Activated T-cell treated with anti-CD3 and anti-CD28 coated beads for 24 hours (primary cell): ENCODE data around the gene NSMCE1.

Source experiments
- DNase-seq: peaks from one replicate; pipeline ENCODE4 v3.0.0-alpha.2; 2020; ENCODE audit warnings: low read depth

The NSMCE1 gene, protein sequence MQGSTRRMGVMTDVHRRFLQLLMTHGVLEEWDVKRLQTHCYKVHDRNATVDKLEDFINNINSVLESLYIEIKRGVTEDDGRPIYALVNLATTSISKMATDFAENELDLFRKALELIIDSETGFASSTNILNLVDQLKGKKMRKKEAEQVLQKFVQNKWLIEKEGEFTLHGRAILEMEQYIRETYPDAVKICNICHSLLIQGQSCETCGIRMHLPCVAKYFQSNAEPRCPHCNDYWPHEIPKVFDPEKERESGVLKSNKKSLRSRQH

DNA sequence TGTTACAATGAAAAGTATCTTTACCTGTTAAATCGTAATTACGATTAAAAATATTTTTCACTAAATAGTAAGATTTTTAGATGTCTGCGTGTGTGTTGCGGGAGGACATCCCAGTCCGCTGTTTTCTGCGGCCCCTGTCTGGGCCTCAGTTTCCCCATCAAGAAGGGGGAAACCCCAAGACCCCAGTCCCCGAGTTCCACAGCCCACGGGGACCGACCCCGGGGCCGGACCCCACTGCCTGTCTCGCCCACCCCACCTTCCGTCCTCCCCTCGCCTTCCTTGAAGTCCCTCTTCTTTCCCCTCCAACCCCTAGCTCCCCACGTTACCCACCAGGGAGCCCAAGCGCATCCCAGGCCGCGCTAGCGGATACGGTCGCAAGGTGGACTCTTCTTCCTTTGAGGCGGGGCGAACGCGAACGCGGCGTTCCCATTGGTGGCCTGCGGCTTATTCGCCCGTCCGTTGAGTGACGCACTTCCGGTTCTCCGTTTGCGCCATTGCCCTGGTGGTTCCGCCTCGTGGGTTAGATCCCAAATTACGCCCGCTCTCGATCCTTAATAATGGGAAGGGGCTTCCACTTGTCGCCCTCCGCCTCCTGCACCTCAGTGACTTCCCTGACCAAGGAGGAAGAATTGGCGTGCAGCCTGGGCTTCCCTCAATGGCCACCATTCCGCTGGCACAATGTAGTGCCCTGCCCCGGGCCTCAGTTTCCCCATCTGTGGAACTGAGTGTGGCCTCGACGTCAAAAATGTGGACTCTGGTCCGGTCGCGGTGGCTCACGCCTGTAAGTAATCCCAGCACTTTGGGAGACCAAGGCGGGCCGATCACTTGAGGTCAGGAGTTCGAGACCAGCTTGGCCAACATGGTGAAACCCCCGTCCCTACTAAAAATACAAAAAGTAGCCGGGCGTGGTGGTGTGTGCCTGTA, at the start of gene NSMCE1:
NSMCE1 (minus strand) TSS at position 397 of the 924 bp plus-strand sequence. CDS start 11,202 bp downstream, outside the sequence.
- DNase-seq, result peak; percentile 95

DNA sequence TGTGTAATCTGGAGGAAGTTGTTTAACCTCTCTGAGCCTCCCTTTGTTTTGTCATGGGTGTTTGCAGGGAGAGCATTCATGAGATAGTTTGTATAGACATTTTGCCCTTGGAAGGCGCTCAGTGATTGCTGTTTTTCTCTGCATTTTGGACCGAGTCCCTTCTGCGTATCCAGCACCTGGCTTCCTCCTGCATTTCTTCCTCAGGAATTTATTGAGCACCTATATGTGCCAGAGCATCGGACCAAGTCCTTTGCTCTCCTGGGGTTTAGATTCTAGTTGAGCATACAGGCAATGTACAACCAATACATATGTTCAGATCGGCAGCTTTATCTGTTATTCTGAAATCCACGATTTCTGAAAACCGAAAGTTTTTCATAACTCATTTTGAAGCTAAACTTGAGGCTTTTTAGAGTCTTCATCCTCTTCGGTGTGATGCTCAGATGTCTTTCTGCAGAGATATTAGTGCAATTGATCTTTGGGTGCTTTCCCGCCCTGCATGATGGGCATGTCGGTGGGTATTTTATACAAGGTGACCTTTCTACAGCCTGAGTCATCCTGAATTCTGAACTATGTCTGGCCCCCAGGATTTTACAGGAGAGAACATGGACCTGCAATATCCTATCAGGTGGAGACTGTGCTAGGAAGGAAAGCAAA, 49.3 kb upstream of the NSMCE1 start:
- DNase-seq, result peak; percentile 41

DNA sequence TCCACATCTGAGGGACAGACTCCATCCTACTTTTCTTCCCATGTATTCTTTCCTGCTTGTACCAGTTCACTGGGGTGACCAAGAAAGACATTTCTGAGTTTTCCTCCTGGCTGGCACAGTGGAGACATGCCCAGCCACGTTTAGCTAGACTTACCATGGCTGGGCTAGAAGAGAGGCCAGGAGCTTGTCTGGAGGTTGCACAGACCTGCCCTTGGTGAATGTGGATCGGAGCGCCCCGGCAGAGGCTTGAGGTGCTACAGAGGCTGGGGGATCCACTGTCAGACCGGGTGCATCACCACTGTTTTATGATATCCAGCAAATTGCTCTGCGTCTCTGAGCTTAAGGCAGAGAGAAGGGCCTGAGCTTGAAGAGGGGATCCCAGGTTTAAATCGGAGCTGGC, 48.7 kb upstream of the NSMCE1 start:
- DNase-seq, result no peak

DNA sequence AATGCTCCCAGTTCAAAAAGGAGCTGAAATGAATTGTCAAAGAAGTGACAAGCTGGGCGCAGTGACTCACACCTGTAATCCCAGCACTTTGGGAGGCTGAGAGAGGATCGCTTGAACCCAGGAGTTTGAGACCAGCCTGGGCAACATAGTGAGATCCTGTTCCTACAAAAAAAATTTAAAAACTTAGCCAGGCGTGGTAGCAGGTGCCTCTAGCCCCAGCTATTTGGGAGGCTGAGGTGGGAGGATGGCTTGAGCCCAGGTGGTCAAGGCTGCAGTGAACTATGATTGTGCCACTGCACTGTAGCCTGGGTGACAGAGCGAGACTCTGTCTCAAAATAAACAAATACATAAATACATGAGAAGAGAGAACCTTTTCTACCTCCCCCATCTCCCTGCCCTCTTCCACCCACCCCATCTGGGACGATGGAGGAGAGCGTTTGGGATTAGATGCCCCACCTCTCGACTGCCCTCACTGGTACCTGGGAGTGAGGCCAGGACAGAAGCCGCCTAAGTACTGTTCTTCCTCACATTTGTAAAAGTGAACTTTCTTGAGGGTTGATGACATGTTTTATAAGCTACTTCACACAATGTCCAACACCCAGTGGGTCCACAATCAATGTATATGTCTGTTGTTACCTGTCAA, 47.6 kb upstream of the NSMCE1 start:
- DNase-seq, result no peak

DNA sequence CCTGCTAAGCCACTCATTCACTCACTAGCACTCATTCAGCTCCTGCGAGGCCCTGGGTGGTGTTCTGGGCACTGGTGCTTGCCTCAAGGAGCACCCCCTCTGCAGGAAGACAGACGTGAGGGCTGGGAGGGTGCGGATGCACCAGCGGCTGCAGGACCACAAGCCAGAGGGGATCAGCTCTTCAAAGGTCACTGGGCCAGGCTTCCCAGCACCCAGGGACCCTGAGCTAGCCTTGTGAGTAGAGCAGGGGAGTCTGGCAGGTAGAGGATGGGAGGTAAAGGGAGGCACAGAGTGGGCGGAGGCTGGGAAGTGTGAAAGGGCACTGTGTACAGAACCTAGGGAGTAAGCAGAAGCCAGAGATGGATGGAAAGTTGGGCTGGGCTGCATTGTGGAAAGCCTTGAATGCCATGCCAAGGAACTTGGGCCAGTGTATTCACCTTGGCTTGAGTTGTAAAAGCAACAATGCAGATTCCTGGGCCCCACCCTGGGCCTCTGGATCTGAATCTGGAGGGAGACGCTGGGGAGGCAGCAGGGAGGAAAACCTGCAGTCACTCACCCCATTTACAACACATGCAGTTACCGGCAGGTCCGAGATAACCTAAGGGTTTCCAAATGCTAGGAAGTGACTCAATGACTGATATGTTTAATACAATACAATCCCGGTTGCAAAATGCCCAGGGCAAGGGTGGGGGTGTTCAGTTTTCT, 46.9 kb upstream of the NSMCE1 start:
- DNase-seq, result peak; percentile 44

DNA sequence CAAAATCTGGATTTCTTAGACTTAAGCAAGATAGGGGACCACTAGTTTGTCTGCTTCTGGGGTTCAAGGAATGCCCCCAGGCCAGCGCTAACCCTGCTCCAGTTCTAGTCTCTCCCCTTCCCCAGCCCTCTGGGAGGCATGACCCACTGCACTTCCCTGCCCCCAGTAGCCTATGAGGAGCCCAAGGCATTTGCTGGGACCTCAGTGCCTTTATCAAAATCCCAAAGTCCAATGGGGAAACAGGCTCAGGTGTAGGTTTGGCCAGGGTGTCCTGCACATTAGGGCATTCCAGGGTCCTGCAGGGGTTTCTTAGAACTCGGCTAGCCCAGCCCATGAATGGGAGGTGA, 46.4 kb upstream of the NSMCE1 start:
- no peak for DNase-seq

DNA sequence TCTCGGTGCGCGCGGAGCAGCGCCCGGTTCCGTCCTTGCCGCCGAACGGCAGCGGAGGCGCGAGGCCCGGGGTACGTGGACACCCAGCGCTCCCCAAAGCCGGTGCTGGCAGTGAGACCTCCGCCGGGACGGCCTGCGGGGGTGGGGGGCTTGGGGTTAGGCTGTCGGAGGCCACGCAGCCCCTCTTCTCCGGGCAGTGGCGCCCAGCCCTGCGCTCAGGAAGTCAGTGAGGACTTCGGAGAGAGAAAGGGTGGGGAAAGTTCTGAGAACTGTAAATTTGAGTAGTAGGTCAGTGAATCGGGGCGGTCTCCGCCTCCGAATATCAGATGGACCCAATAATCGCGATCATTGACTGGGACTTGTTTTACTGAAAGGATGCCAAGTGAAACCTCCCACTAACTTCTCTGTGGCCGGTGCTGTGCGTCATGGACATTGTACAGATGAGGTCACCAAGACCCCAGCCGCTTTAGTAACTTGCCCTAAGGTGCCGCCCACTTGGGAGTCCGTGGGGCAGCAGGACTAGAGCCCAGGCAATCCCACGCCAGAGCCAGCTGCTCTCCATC, 45.7 kb upstream of the NSMCE1 start:
- peak; percentile 48 for DNase-seq

DNA sequence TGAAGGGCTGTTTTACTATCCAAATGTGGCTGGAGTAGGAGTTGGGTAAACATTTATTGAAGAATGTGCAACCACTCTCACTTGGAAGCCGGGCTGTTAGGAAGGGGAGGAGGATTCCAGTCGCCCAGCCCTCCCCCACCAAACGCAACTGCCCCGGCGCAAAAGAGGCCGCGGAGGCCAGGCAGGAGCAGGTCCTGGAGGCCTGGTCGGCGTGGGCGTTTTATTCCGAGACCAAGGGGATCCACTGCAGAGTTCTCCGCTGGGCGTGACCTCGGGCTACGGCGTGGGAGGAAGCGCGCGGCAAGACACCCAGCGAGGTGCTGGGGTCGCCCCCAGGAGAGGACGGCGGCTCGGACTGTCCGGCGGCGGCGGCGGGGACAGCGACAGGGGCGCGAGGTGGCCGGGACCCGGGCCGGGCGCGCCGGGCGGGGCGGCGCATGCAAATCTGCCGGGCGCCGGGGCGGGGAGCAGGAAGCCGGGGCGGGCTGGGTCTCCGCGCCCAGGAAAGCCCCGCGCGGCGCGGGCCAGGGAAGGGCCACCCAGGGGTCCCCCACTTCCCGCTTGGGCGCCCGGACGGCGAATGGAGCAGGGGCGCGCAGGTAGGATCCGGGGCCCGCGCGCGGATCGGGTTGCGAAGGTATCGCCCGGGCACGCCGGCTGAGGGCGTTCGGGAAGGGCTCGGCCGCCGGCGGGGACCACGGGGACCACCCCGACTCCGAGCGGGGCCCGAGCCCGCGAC, 45.0 kb upstream of the NSMCE1 start, which contains the start of gene IL4R:
IL4R (plus strand) TSS at position 553 of the 739 bp plus-strand sequence. CDS start 26,230 bp downstream, outside the sequence.
- DNase-seq, result peak; percentile 61

DNA sequence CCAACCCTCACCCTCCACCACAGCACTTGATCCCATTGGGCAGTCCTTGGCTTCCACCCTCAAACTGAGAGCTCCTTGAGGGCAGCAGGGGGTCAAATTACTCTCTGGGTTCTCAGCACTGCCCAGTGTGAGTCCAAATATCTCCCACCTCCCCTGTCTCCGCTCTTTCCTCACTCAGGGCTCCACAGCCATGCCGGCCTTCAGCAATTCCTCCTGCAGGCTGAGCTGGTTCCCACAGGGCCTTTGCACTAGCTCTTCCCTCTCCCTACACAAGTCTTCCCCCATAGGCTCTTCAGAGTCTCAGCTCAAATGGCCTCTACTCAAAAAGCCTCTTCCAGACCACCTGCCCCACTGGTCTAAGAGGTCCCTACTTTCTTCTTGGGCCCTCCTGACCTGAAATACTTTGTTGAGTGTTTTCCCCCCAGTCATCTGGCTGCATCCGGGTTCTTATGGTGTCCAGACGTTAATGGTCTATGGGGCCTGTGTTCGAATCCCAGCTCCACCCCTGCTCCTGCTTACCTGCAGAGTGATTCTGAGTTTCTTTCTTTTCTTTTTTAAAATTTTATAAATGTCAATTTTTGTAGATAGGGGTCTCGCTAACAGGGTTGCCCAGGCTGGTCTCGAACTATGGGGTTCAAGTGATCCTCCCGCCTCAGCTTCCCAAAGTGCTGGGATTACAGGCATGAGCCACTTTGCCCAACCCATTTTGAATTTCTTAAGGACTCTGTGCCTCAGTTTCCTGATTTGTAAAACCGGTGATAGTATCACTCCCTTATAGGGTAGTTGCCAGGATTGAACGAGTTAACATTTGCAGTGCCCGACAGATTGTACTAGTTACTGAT, 44.2 kb upstream of the NSMCE1 start:
- no peak for DNase-seq

DNA sequence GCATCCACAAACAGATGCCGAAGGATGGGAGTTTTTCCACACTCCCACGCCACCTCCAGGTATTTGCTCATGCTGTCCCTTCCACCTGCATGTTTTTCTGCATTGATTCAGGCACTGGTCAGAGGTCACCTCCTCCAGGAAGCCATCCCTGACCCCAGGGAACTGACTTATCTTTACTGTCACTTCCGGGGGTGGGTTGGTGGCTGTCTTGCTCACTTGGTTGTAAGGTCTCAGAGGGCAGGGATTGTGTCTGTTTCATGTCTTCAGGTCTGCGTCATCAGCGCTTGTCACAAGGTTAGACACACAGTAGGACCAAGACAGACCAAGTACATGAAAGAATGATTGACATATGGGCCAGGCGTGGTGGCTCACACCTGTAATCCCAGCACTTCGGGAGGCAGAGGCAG, 43.3 kb upstream of the NSMCE1 start:
- no peak for DNase-seq

DNA sequence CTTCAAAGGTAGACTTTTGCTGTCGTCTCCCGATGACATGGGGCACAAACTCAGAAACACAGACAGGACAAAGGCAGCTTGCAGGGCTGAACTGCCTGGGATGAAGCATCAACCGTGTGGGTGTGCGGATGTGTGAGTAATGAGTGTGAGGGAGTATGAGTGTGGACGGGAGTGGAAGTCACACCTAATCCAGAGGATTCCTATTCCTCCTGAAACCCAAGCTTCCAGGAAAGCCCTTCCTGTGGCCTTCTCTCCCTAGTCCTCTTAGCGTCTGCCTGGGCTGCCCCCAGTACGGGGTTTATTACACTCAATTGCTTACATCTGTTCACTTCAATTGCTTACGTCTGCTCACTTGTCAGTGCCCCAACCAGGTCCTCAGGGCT, 42.9 kb upstream of the NSMCE1 start:
- DNase-seq, result no peak

DNA sequence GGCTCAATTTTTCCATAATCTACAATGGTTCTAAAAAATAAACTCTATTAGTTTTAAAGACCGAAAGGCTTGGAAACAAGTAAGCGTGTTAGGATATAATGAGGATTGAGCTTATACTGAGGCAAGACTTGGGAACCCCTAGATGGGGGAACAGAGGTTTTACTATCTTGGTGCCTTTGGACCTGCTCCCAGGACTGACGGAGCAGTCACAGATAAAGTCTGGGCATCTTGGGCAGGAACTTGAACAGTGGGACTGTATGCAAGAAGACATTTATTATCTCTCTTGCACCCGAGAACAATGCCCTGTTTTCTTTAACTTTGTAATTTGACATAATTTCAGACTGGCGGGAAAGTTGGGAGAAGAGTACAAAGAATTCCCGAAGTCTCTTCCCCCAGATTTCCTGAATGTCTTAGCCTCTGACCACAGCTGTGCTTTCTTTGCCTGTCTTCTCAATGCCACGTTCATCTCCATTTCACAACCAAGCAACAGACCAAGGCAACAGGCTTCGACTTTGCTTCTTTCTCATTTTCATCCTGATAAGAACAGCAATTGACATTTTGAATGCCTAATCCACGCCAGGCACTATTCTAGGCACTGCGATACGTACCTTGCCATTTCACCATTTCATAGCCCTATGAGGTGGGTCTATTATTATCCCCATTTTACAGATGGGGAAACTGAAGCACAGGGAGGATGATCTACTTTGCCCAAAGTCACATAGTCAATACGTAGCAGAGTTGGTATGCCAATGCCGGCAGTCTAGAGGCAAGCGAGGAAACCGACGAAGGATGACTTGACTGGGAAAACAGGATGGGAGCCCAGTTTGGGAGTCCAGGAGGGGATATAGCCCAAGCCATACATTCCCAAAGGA, 42.2 kb upstream of the NSMCE1 start:
- DNase-seq, result no peak

DNA sequence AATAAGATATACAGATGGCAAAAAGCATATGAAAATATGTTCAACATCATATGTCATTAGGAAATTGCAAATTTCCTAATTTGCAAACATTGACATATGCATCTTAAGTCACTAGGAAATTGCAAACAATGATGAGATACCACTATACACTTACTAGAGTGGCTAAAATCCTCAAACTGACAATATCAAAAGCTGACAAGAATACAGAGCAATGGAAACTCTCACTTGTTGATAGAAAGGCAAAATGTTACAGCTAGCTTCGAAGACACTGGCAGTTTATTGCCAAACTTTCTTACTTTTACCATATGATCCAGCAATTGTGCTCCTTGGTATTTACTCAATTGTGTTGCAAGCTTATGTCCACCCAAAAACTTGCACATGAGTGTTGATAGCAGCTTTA, 40.2 kb upstream of the NSMCE1 start:
- no peak for DNase-seq

DNA sequence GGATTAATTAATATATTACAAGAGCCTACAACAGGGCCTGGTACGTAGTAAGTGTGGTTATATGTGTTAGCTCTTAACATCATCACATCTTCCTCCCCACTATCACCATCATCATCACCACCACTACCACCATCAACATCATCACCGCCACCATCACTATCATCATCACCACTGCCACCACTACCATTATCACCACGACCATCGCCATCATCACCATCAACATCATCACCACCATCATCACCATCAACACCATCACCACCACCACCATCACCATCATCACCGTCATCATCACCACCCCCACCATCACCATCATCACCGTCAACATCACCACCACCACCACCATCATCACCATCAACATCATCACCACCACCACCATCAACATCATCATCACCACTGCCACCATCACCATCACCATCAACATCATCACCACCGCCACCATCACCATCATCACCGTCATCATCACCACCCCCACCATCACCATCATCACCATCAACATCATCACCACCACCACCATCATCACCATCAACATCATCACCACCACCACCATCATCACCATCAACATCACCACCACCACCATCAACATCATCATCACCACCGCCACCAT, 37.4 kb upstream of the NSMCE1 start:
- no peak for DNase-seq

DNA sequence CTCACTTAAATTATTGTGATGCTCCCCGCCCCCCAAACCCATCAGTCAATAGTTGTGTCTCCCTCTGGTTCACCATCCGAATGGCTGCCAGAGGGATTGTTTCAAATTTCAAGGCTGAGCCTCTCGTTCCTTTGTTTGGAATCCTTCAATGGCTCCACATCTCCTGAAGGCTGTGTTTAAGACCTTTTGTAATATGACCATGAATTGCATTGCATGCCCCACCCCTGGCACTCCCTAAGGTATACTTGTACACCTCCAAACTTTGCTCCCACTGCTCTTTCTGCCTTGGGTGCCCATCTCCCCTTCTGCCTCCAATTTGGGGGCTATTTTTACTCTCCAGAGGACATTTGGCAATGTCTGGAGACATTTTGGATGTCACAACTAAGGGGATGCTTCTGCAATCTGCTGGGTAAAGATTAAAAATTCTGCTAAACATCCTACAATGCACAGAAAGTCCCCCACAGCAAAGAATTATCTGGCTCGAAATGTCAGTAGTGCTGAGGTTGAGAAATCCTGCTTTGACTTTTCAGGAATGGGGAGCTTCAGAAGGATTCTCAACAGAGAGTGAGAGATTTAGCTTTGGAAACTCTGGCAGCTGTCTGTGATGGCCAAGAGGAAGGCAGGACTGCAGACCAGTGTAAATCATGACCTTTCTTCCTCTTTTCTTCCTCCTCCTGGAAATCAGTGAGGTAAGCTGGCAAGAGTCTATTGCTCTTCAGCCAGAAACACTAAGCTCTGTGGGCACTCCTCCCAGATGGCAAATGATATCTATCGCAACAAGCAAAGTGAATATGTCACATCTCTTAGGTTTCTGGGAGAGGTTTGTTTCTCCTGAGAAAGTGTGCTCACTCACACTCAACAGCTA, 36.5 kb upstream of the NSMCE1 start:
- no peak for DNase-seq

DNA sequence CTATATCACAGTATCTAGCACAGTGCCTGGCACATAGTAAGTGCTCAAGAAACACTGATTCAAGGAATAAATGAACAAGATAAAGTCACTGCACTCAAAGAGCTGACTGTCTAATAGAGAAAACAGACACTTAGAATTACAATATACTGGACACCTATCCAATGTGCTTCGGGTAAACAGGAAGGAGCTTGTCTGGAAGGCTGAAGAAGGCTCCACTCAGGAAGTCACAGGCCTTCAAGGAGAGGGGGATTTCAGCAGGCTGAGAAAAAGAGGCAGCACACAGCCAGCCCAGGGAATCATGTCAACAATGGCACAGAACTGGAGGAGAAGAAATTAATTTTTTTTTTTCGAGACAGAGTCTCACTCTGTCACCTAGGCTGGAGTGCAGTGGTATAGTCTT, 35.5 kb upstream of the NSMCE1 start:
- DNase-seq, result no peak
